SIG-M5 treated with dmso at 0.1 percent for 504 hours (cell line): ENCODE data around the gene PCDHGB4.
"Not testable (repeated sequence)": the region's sequence is repeated elsewhere in the genome, so short reads cannot be mapped to it uniquely, and the experiment has no call there.

Experiments used
- DNase-seq: peaks from one replicate; lab custom pipeline; 2025; ENCODE audit not compliant: unreplicated experiment; lab: John Stamatoyannopoulos, UW

The PCDHGB4 gene

DNA sequence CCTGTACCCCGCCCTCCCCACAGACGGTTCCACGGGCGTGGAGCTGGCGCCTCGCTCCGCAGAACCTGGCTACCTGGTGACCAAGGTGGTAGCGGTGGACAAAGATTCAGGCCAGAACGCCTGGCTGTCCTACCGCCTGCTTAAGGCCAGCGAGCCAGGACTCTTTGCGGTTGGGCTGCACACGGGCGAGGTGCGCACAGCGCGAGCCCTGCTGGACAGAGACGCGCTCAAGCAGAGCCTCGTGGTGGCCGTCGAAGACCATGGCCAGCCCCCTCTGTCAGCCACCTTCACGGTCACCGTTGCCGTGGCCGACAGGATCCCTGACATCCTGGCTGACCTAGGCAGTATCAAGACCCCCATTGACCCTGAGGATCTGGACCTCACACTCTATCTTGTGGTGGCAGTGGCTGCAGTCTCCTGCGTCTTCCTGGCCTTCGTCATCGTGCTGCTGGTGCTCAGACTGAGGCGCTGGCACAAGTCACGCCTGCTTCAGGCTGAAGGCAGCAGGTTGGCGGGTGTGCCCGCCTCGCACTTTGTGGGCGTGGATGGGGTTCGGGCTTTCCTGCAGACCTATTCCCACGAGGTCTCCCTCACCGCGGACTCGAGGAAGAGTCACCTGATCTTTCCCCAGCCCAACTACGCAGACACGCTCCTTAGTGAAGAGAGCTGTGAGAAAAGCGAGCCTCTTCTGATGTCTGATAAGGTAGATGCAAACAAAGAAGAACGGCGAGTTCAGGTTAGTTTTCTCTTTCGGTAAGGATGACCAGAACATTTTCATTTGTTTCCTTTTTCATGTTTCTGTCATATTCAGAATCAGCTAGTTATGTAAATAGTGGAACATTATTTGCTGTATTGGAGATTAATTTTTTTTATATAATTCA, 21.2 kb upstream of the PCDHGB4 start:
- no peak for DNase-seq

DNA sequence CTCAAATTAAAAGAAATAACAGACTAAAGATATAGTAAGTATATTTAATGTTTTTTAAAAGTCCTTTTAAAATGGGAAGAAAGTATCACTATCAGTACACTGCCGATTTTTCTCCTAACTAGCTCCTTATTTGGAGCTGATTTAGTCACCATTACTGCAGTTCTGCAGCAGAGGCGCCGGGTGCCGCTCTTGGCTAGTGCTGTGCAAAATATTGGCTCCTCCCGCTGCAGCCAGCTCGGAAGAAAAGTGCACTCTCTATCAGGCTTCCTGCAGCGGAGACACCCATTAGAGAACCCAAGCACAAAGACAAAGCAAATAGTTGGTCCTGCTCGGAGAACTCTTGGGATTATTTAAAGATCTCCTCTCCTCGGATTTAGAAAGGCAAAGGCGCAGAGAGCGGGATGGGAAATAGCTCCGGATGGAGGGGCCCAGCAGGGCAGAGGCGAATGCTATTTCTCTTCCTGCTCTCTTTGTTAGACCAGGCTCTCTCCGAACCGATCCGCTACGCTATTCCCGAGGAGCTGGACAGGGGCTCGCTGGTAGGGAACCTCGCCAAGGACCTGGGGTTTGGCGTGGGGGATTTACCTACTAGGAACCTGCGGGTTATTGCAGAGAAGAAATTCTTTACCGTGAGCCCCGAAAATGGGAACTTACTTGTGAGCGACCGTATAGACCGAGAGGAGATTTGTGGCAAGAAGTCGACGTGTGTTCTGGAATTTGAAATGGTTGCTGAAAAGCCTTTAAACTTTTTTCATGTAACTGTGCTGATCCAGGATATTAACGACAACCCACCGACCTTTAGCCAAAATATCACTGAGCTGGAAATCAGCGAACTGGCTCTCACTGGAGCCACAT, 17.3 kb upstream of the PCDHGB4 start, which contains the start of gene PCDHGB3:
Gene PCDHGB3 (plus strand): TSS at position 249 of the 855 bp plus-strand sequence. CDS start 153 bp downstream, at position 402.
- DNase-seq: no peak

GRCh38 chr5:141371572-141372475, 15.7 kb upstream of the PCDHGB4 start:
- DNase-seq: no peak

GRCh38 chr5:141373673-141374317, 13.7 kb upstream of the PCDHGB4 start, which contains the start of gene PCDHGA6:
PCDHGA6 (plus strand) TSS chr5:141373891; CDS start chr5:141374084, 193 bp downstream.
- DNase-seq: no peak

- no peak for DNase-seq
Observed at GRCh38 chr5:141374627-141375026, 12.9 kb upstream of the PCDHGB4 start.

- DNase-seq: not testable (repeated sequence)
Observed at GRCh38 chr5:141375444-141376155, 11.9 kb upstream of the PCDHGB4 start.

DNA sequence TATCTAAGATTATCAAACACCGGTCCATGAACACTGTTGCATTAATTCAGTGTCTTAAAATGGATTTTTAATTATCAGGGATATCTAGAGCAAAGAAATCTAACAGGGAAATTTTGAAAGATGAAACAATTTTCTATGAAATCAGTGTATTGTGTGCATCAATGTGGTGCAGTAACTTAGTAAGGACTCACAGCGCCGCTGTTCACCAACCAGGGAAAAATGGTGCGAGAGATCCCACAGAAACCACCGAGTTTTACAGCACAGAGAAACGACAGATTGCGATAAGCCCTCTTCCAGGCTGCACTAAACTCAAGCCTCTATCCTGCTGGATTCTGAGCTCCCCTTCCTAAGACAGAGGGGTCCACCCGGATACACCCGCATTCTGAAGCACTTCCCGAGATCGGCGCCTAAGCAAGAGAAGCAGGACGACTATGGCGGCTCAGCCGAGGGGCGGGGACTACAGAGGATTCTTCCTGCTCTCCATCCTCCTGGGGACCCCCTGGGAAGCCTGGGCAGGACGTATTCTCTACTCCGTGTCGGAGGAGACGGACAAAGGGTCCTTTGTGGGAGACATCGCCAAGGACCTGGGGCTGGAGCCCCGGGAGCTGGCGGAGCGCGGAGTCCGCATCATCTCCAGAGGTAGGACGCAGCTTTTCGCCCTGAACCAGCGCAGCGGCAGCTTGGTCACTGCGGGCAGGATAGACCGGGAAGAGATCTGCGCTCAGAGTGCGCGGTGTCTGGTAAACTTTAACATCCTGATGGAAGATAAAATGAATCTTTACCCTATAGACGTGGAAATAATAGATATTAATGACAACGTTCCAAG, 4.8 kb upstream of the PCDHGB4 start, which contains the start of gene PCDHGA7:
Gene PCDHGA7 (plus strand): TSS at position 274 of the 826 bp plus-strand sequence. CDS start 158 bp downstream, at position 432.
- no peak for DNase-seq

GRCh38 chr5:141383345-141383744, 4.2 kb upstream of the PCDHGB4 start:
- DNase-seq: no peak

GRCh38 chr5:141384471-141385267, 2.8 kb upstream of the PCDHGB4 start:
- no peak for DNase-seq

- no peak for DNase-seq
Observed at GRCh38 chr5:141388661-141389060, 1.2 kb downstream of the PCDHGB4 start.

DNA sequence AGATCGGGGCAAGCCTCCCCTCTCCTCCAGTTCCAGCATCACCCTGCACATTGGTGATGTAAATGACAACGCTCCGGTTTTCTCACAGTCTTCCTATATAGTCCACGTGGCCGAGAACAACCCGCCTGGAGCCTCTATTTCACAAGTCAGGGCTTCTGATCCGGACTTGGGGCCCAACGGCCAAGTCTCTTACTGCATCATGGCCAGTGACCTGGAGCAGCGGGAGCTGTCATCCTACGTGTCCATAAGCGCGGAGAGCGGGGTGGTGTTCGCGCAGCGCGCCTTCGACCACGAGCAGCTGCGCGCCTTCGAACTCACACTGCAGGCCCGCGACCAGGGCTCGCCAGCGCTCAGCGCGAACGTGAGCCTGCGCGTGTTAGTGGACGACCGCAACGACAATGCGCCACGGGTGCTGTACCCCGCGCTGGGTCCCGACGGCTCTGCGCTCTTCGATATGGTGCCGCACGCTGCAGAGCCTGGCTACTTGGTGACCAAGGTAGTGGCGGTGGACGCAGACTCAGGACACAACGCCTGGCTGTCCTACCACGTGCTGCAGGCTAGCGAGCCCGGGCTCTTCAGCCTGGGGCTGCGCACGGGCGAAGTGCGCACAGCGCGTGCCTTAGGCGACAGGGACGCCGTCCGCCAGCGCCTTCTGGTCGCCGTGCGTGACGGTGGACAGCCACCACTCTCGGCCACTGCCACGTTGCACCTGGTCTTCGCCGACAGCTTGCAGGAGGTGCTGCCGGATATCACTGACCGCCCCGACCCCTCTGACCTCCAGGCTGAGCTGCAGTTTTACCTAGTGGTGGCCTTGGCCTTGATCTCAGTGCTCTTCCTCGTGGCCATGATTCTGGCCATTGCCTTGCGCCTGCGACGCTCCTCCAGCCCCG, 1.9 kb downstream of the PCDHGB4 start:
- no peak for DNase-seq

DNA sequence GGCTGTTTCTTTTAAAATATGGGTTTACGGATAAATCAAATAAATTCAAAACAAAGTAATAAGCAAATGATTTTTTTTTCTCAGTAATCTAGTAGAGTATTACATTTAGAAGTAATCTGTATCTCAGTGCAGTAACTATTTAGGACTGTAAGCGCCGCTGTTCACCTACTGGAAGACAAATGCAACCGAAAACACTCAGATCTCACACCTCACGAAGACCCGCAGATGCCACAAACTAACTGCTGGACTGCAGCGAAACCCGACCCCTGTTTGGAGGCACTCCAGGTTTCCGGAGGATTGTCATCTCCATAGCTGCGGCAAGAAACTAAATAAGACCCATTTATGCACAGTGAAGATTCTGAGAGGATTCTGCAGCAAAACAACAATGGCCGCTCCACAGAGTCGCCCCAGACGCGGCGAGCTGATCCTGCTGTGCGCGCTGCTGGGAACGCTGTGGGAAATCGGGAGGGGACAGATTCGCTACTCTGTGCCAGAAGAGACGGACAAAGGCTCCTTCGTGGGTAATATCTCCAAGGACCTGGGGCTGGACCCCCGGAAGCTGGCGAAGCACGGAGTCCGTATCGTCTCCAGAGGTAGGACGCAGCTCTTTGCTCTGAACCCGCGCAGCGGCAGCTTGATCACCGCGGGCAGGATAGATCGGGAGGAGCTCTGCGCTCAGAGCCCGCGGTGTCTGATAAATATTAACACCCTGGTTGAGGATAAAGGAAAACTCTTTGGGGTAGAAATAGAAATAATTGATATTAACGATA, 5.1 kb downstream of the PCDHGB4 start, which contains the start of gene PCDHGA8:
Gene PCDHGA8 (plus strand): TSS at position 205 of the 770 bp plus-strand sequence. CDS start 181 bp downstream, at position 386.
- no peak for DNase-seq

GRCh38 chr5:141393267-141393666, 5.8 kb downstream of the PCDHGB4 start:
- no peak for DNase-seq

DNA sequence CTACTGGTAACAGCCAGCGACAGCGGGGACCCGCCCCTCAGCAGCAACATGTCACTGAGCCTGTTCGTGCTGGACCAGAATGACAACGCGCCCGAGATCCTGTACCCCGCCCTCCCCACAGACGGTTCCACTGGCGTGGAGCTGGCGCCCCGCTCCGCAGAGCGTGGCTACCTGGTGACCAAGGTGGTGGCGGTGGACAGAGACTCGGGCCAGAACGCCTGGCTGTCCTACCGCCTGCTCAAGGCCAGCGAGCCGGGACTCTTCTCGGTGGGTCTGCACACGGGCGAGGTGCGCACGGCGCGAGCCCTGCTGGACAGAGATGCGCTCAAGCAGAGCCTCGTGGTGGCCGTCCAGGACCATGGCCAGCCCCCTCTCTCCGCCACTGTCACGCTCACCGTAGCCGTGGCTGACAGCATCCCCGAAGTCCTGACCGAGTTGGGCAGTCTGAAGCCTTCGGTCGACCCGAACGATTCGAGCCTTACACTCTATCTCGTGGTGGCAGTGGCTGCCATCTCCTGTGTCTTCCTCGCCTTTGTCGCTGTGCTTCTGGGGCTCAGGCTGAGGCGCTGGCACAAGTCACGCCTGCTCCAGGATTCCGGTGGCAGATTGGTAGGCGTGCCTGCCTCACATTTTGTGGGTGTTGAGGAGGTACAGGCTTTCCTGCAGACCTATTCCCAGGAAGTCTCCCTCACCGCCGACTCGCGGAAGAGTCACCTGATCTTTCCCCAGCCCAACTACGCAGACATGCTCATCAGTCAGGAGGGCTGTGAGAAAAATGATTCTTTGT, 7.1 kb downstream of the PCDHGB4 start:
- DNase-seq: not testable (repeated sequence)
